HL-60 (cell line): Measurements from ENCODE around the gene LGALS14.
"Not testable (repeated sequence)": the region's sequence is repeated elsewhere in the genome, so short reads cannot be mapped to it uniquely, and the experiment has no call there.

Experiments used
- GABPA ChIP-seq: IDR thresholded peaks from 2 replicates; pipeline ENCODE4 v1.6.1; 2012; ENCODE audit warnings: low read depth
- REST ChIP-seq: IDR thresholded peaks from 2 replicates; pipeline ENCODE4 v1.6.1; 2012; ENCODE audit warnings: low read depth; ENCODE audit not compliant: insufficient replicate concordance
- TF ChIP-seq, protein P1 (sequence below): IDR thresholded peaks from one replicate; pipeline ENCODE4 v1.5.1; 2011; ENCODE audit warnings: low read length, control low read depth, inconsistent platforms; ENCODE audit not compliant: insufficient read depth

DNA sequence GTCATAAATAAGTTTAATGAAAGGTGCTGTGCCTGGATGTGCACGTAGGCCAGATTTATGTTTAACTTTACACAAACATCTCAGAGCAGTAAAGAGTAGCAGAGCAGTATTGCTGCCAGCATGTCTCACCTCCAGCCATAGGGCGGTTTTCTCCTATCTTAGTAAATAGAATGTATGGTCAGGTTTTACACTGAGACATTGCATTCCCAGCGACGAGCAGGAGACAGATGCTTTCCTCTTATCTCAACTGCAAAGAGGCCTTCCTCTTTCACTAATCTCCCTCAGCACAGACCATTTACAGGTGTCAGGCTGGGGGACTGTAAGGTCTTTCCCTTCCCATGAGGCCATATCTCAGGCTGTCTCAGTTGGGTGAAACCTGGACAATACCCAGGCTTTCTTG lies 15.6 kb upstream of the LGALS14 start:
- TF ChIP-seq, protein P1, sequence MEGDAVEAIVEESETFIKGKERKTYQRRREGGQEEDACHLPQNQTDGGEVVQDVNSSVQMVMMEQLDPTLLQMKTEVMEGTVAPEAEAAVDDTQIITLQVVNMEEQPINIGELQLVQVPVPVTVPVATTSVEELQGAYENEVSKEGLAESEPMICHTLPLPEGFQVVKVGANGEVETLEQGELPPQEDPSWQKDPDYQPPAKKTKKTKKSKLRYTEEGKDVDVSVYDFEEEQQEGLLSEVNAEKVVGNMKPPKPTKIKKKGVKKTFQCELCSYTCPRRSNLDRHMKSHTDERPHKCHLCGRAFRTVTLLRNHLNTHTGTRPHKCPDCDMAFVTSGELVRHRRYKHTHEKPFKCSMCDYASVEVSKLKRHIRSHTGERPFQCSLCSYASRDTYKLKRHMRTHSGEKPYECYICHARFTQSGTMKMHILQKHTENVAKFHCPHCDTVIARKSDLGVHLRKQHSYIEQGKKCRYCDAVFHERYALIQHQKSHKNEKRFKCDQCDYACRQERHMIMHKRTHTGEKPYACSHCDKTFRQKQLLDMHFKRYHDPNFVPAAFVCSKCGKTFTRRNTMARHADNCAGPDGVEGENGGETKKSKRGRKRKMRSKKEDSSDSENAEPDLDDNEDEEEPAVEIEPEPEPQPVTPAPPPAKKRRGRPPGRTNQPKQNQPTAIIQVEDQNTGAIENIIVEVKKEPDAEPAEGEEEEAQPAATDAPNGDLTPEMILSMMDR, result not testable (repeated sequence)
- not testable (repeated sequence) for TF ChIP-seq REST, GABPA
